Natural killer cell (primary cell): Measurements from ENCODE around the gene COL1A2. TPM values are rescaled to one million over a fixed set of nuclear protein-coding genes. Genes with fewer than 3 reads are reported as not detected.

ENCODE experiments used
- ATAC-seq, 3 donors: fragments of 150-1000 bp in 2 of 3; fragments of 200-7000 bp in 1 of 3; cut with Tn5 transposase; 1 replicate in 1 of 3; 2 replicates in 2 of 3; pipeline ENCODE4 v1.10.0; 2021; ENCODE audit warnings: mild to moderate bottlenecking in 2 of 3, moderate library complexity in 2 of 3
- DNase-seq, 2 donors: peaks; one replicate each; pipeline versions ENCODE4 v3.0.0 to v3.0.0-alpha.2; 2013 to 2021; ENCODE audit warnings: mixed read lengths in 1 of 2
- H3K27ac ChIP-seq: one replicate; pipeline ENCODE4 v1.5.1; 2013; ENCODE audit warnings: mild to moderate bottlenecking, low read length
- H3K27me3 ChIP-seq: one replicate; pipeline ENCODE4 v1.6.1; 2013; ENCODE audit warnings: low read length; ENCODE audit not compliant: control insufficient read depth, insufficient read depth
- H3K36me3 ChIP-seq: one replicate; pipeline ENCODE4 v1.6.1; 2013; ENCODE audit warnings: low read length; ENCODE audit not compliant: control insufficient read depth, insufficient read depth
- H3K4me1 ChIP-seq: one replicate; pipeline ENCODE4 v1.6.1; 2013; ENCODE audit warnings: low read length; ENCODE audit not compliant: control insufficient read depth, insufficient read depth
- H3K4me3 ChIP-seq: one replicate; pipeline ENCODE4 v1.5.1; 2013; ENCODE audit warnings: low read length
- H3K9me3 ChIP-seq: one replicate; pipeline ENCODE4 v1.6.1; 2013; ENCODE audit warnings: low read length; ENCODE audit not compliant: control insufficient read depth, insufficient read depth
- H3K27ac Mint-ChIP-seq, 2 donors: one replicate each; pipeline ENCODE4 v1.8.0; 2022; ENCODE audit warnings: mild to moderate bottlenecking in 2 of 2, mixed read lengths in 2 of 2, moderate library complexity in 1 of 2
- H3K27me3 Mint-ChIP-seq, 2 donors: one replicate each; pipeline ENCODE4 v1.8.0; 2022; ENCODE audit warnings: low read depth in 2 of 2, mixed read lengths in 2 of 2
- H3K36me3 Mint-ChIP-seq: one replicate; pipeline ENCODE4 v1.8.0; 2022; ENCODE audit warnings: mixed read lengths
- H3K4me1 Mint-ChIP-seq, 2 donors: one replicate each; pipeline ENCODE4 v1.8.0; 2022; ENCODE audit warnings: mixed read lengths in 2 of 2
- H3K4me3 Mint-ChIP-seq: one replicate; pipeline ENCODE4 v1.8.0; 2022; ENCODE audit warnings: mild to moderate bottlenecking, moderate library complexity, mixed read lengths
- H3K9me3 Mint-ChIP-seq, 2 donors: one replicate each; pipeline ENCODE4 v1.8.0; 2022; ENCODE audit warnings: mixed read lengths in 2 of 2
- CTCF ChIP-seq: fragments of 200-600 bp; IDR thresholded peaks from one replicate; pipeline ENCODE4 v1.8.0; 2022; ENCODE audit warnings: antibody characterized with exemption
- WGBS: methylation state at CpG from one replicate; pipeline ENCODE4 v1.1.7; 2013; ENCODE audit warnings: missing lambda C conversion rate; ENCODE audit not compliant: insufficient coverage; 5-methylcytosine and 5-hydroxymethylcytosine counted together
- intact Hi-C: fragments of 100-400 bp; cut with micrococcal nuclease; formaldehyde crosslinking; loops from one replicate; pipeline ENCODE4 v1.14.2; 2022
- total RNA-seq, 4 donors: library from RNA; stranded (reverse); fragments of 120-200 nt in 1 of 4; gene quantifications; one replicate each; pipeline versions ENCODE4 v1.2.3 to v1.2.4, GENCODE V29; 2013 to 2022

COL1A2 gene
- total RNA-seq, 3 donors from 2014 or later (not counting 1 experiment from before 2014, with no cell fraction given) = not detected

GRCh38 chr7:94376281-94376680, 18.4 kb upstream of the COL1A2 start:
- intact Hi-C loops = no loop called here
- ATAC-seq = no peak
- no peaks in the 10 kb centered on the region for H3K36me3 ChIP-seq
- H3K36me3 Mint-ChIP-seq = no peaks in the 10 kb centered on the region
- H3K4me3 ChIP-seq = no peak overlapping the region
- H3K9me3 ChIP-seq = no peaks in the 10 kb centered on the region
- H3K9me3 Mint-ChIP-seq = peaks cover 0 to 5% of the 10 kb centered on the region in 2 donors
- WGBS = 74% methylated on average over 1 of the region's 1 CpG
- no peak overlapping the region for H3K27ac Mint-ChIP-seq
- no peak overlapping the region for H3K4me3 Mint-ChIP-seq
- no peak for DNase-seq
- TF ChIP-seq CTCF = no peak
- no peaks in the 10 kb centered on the region for H3K4me1 Mint-ChIP-seq
- no peaks in the 10 kb centered on the region for H3K27me3 ChIP-seq
- H3K4me1 ChIP-seq = no peaks in the 10 kb centered on the region
- H3K27me3 Mint-ChIP-seq = peaks cover 0 to 3% of the 10 kb centered on the region in 2 donors
- H3K27ac ChIP-seq = no peak overlapping the region

GRCh38 chr7:94378356-94378755, 16.3 kb upstream of the COL1A2 start:
- H3K27me3 Mint-ChIP-seq = no peaks in the 10 kb centered on the region
- H3K27ac Mint-ChIP-seq = no peak overlapping the region
- no peaks in the 10 kb centered on the region for H3K9me3 ChIP-seq
- H3K4me3 ChIP-seq = no peak overlapping the region
- no peaks in the 10 kb centered on the region for H3K36me3 ChIP-seq
- ATAC-seq (no peak), DNase-seq (no peak)
- no peak overlapping the region for H3K27ac ChIP-seq
- 18% methylated on average over 3 of the region's 3 CpGs for WGBS
- peaks cover 0 to 2% of the 10 kb centered on the region in 2 donors for H3K9me3 Mint-ChIP-seq
- no peaks in the 10 kb centered on the region for H3K36me3 Mint-ChIP-seq
- intact Hi-C loops = no loop called here
- TF ChIP-seq CTCF = no peak
- H3K4me1 ChIP-seq = no peaks in the 10 kb centered on the region
- no peaks in the 10 kb centered on the region for H3K27me3 ChIP-seq
- no peak overlapping the region for H3K4me3 Mint-ChIP-seq
- no peaks in the 10 kb centered on the region for H3K4me1 Mint-ChIP-seq

GRCh38 chr7:94380264-94380663, 14.4 kb upstream of the COL1A2 start:
- no peaks in the 10 kb centered on the region for H3K9me3 ChIP-seq
- Mint-ChIP-seq H3K27me3 (no peaks in the 10 kb centered on the region), H3K4me3 (no peak overlapping the region), H3K36me3 (no peaks in the 10 kb centered on the region), H3K27ac (no peak overlapping the region), H3K9me3 (peaks cover 0 to 2% of the 10 kb centered on the region in 2 donors), H3K4me1 (no peaks in the 10 kb centered on the region)
- intact Hi-C loops = no loop called here
- no peaks in the 10 kb centered on the region for H3K36me3 ChIP-seq
- H3K4me1 ChIP-seq = no peaks in the 10 kb centered on the region
- no peak overlapping the region for H3K4me3 ChIP-seq
- ATAC-seq (no peak), DNase-seq (no peak)
- TF ChIP-seq CTCF = no peak
- no peak overlapping the region for H3K27ac ChIP-seq
- H3K27me3 ChIP-seq = no peaks in the 10 kb centered on the region

GRCh38 chr7:94382132-94382531, 12.6 kb upstream of the COL1A2 start:
- no peaks in the 10 kb centered on the region for H3K27me3 ChIP-seq
- Mint-ChIP-seq H3K9me3 (peaks cover 0 to 2% of the 10 kb centered on the region in 2 donors), H3K4me3 (no peak overlapping the region), H3K27me3 (no peaks in the 10 kb centered on the region), H3K36me3 (no peaks in the 10 kb centered on the region), H3K27ac (no peak overlapping the region), H3K4me1 (no peaks in the 10 kb centered on the region)
- no peak overlapping the region for H3K27ac ChIP-seq
- 59% methylated on average over 3 of the region's 3 CpGs for WGBS
- no peak overlapping the region for H3K4me3 ChIP-seq
- intact Hi-C loops = no loop called here
- H3K4me1 ChIP-seq = no peaks in the 10 kb centered on the region
- DNase-seq (no peak), ATAC-seq (no peak)
- H3K9me3 ChIP-seq = no peaks in the 10 kb centered on the region
- no peaks in the 10 kb centered on the region for H3K36me3 ChIP-seq
- no peak for TF ChIP-seq CTCF
